A549 (cell line): ENCODE results near the gene SCYL3. TPM values are rescaled to one million over a fixed set of nuclear protein-coding genes. Genes with fewer than 3 reads are reported as not detected.

ENCODE experiments used
- ATAC-seq, 2 experiments: fragments of 200-7000 bp in 1 of 2; fragments of >200 bp in 1 of 2; cut with Nextera tagmentation in 1 of 2; cut with Tn5 transposase in 1 of 2; 3 replicates each; pipeline versions ENCODE4 v1.8.0 to v1.9.1; 2018 to 2020; ENCODE audit warnings: mild to moderate bottlenecking in 1 of 2, moderate library complexity in 1 of 2
- CTCF ChIA-PET: fragments of 300-600 bp; sonication (Branson Sonifier 250); formaldehyde crosslinking; extraction: SDS; loops from one replicate; lab custom pipeline; 2021; ENCODE audit warnings: antibody characterized with exemption, inconsistent platforms; lab: Yijun Ruan, JAX
- POLR2A ChIA-PET: fragments of 350-600 bp; formaldehyde crosslinking; extraction: SDS; loops from one replicate; lab custom pipeline; 2021; ENCODE audit warnings: antibody characterized with exemption, inconsistent platforms; lab: Yijun Ruan, JAX
- DNase-seq, 2 experiments: peaks; one replicate each; pipeline versions ENCODE4 v3.0.0 to v3.0.0-alpha.2; 2011 to 2016; ENCODE audit warnings: low read depth in 1 of 2, low spot score in 1 of 2
- FAIRE-seq: peaks from 2 replicates; lab custom pipeline; 2011; peaks lifted over from hg19 to GRCh38; lab: Jason Lieb, UNC
- H3K27ac ChIP-seq, 2 experiments: fragments of >200 bp; sonication (Bioruptor Twin); formaldehyde crosslinking; 3 replicates each; pipeline ENCODE4 v1.5.1; 2016 to 2017
- H3K4me1 ChIP-seq: fragments of >200 bp; sonication (Bioruptor Twin); formaldehyde crosslinking; 3 replicates; pipeline ENCODE4 v1.6.1; 2016
- H3K4me2 ChIP-seq: fragments of >200 bp; sonication (Bioruptor Twin); formaldehyde crosslinking; 3 replicates; pipeline ENCODE4 v1.6.1; 2016
- H3K4me3 ChIP-seq: fragments of >200 bp; sonication (Bioruptor Twin); formaldehyde crosslinking; 3 replicates; pipeline ENCODE4 v1.5.1; 2016
- H3K9me3 ChIP-seq: fragments of >200 bp; sonication (Bioruptor Twin); formaldehyde crosslinking; 3 replicates; pipeline ENCODE4 v1.6.1; 2016
- BCL3 ChIP-seq: fragments of >200 bp; sonication (Bioruptor Twin); formaldehyde crosslinking; IDR thresholded peaks from 3 replicates; pipeline ENCODE4 v1.6.1; 2016
- CBX2 ChIP-seq: fragments of 200-600 bp; sonication (generic); IDR thresholded peaks from 2 replicates; pipeline ENCODE4 v1.6.1; 2016; ENCODE audit warnings: low read depth, mild to moderate bottlenecking, borderline replicate concordance
- E2F6 ChIP-seq: IDR thresholded peaks from 2 replicates; pipeline ENCODE4 v1.6.1; 2012; ENCODE audit warnings: low read depth, borderline replicate concordance
- EHF ChIP-seq: fragments of 250-450 bp; sonication (Bioruptor Pico); IDR thresholded peaks from 2 replicates; pipeline ENCODE4 v1.5.0; 2020; ENCODE audit warnings: mild to moderate bottlenecking
- EHMT2 ChIP-seq: fragments of 200-600 bp; sonication (generic); IDR thresholded peaks from 2 replicates; pipeline ENCODE4 v1.6.1; 2016; ENCODE audit warnings: antibody characterized with exemption, low read depth, mild to moderate bottlenecking, moderate library complexity
- EP300 ChIP-seq, 2 experiments: fragments of >200 bp; sonication (Bioruptor Twin); formaldehyde crosslinking; IDR thresholded peaks; 2 replicates in 1 of 2; 3 replicates in 1 of 2; pipeline ENCODE4 v1.6.1; 2016 to 2017
- ESRRA ChIP-seq: fragments of 150-350 bp; IDR thresholded peaks from 2 replicates; pipeline ENCODE4 v1.6.1; 2014; ENCODE audit warnings: mild to moderate bottlenecking, low read length, borderline replicate concordance
- FOSL2 ChIP-seq, 2 experiments: fragments of 450-650 bp in 1 of 2; fragments of >200 bp in 1 of 2; sonication (Bioruptor Twin) in 1 of 2; formaldehyde crosslinking; IDR thresholded peaks; 2 replicates each; pipeline versions ENCODE4 v1.5.0 to v1.6.1; 2016 to 2020; ENCODE audit warnings: mild to moderate bottlenecking in 1 of 2, moderate library complexity in 1 of 2
- GATA3 ChIP-seq: IDR thresholded peaks from 2 replicates; pipeline ENCODE4 v1.6.1; 2012; ENCODE audit warnings: borderline replicate concordance
- HOXB13 ChIP-seq: fragments of 250-450 bp; sonication (Bioruptor Pico); IDR thresholded peaks from 2 replicates; pipeline ENCODE4 v1.5.0; 2020; ENCODE audit warnings: low read depth, mild to moderate bottlenecking, moderate library complexity
- HOXB5 ChIP-seq: fragments of 250-450 bp; sonication (Bioruptor Pico); IDR thresholded peaks from 2 replicates; pipeline ENCODE4 v1.5.0; 2020; ENCODE audit warnings: mild to moderate bottlenecking, moderate library complexity
- JUN ChIP-seq, 2 experiments: fragments of >200 bp; sonication (Bioruptor Twin); formaldehyde crosslinking; IDR thresholded peaks; 2 replicates in 1 of 2; 3 replicates in 1 of 2; pipeline ENCODE4 v1.6.1; 2016 to 2017
- JUNB ChIP-seq: fragments of >200 bp; sonication (Bioruptor Twin); formaldehyde crosslinking; IDR thresholded peaks from 2 replicates; pipeline ENCODE4 v1.6.1; 2016
- KDM1A ChIP-seq: fragments of 200-600 bp; sonication (generic); IDR thresholded peaks from 2 replicates; pipeline ENCODE4 v1.6.1; 2016; ENCODE audit warnings: low read depth, mild to moderate bottlenecking
- KDM5A ChIP-seq: fragments of 200-600 bp; sonication (generic); IDR thresholded peaks from 2 replicates; pipeline ENCODE4 v1.6.1; 2016; ENCODE audit warnings: antibody characterized with exemption, mild to moderate bottlenecking
- MAFK ChIP-seq: fragments of 450-650 bp; IDR thresholded peaks from 2 replicates; pipeline ENCODE4 v1.6.1; 2014; ENCODE audit not compliant: partially characterized antibody
- MAX ChIP-seq: IDR thresholded peaks from 2 replicates; pipeline ENCODE4 v1.6.1; 2012
- NPAS2 ChIP-seq: fragments of 250-450 bp; sonication (Bioruptor Pico); IDR thresholded peaks from 2 replicates; pipeline ENCODE4 v1.8.0; 2022; ENCODE audit warnings: mild to moderate bottlenecking, moderate library complexity, borderline replicate concordance
- PBX3 ChIP-seq: IDR thresholded peaks from 2 replicates; pipeline ENCODE4 v1.6.1; 2012
- PHF8 ChIP-seq: fragments of 200-600 bp; sonication (generic); IDR thresholded peaks from 2 replicates; pipeline ENCODE4 v1.6.1; 2016; ENCODE audit warnings: low read depth, mild to moderate bottlenecking, antibody characterized with exemption, moderate library complexity, borderline replicate concordance
- POLR2A ChIP-seq: IDR thresholded peaks from 2 replicates; pipeline ENCODE4 v1.6.1; 2012; ENCODE audit warnings: mild to moderate bottlenecking, low read length
- POLR2AphosphoS2 ChIP-seq: conservative IDR thresholded peaks from 2 replicates; pipeline ENCODE4 v1.6.1; 2012; ENCODE audit warnings: low read length, improper control_type of control experiment, inconsistent platforms
- RARB ChIP-seq: fragments of 250-450 bp; sonication (Bioruptor Pico); IDR thresholded peaks from 2 replicates; pipeline ENCODE4 v1.8.0; 2021; ENCODE audit warnings: mild to moderate bottlenecking, moderate library complexity
- RFX5 ChIP-seq: fragments of 450-650 bp; IDR thresholded peaks from 2 replicates; pipeline ENCODE4 v1.7.1; 2014; ENCODE audit warnings: antibody characterized with exemption, mild to moderate bottlenecking, moderate library complexity
- RNF2 ChIP-seq: fragments of 200-600 bp; sonication (generic); IDR thresholded peaks from 2 replicates; pipeline ENCODE4 v1.6.1; 2016; ENCODE audit warnings: low read depth, mild to moderate bottlenecking, antibody characterized with exemption, moderate library complexity, borderline replicate concordance
- TP53 ChIP-seq: fragments of 250-450 bp; sonication (Bioruptor Pico); IDR thresholded peaks from 2 replicates; pipeline ENCODE4 v1.5.0; 2021; ENCODE audit warnings: mild to moderate bottlenecking, moderate library complexity
- ZSCAN20 ChIP-seq: fragments of 250-450 bp; sonication (Bioruptor Pico); IDR thresholded peaks from 2 replicates; pipeline ENCODE4 v1.8.0; 2022; ENCODE audit warnings: mild to moderate bottlenecking, moderate library complexity
- WGBS: methylation state at CpG from one replicate; pipeline ENCODE4 v1.1.6; 2017; ENCODE audit errors: missing lambda C conversion rate; 5-methylcytosine and 5-hydroxymethylcytosine counted together
- polyA minus RNA-seq: library from RNA; depleted of rRNA, polyadenylated mRNA; stranded (reverse); fragments of >200 nt; gene quantifications from 2 replicates; pipeline ENCODE4 v1.2.3, GENCODE V29; 2011; rRNA and poly(A)+ RNA removed
- polyA plus RNA-seq, 4 experiments: library from polyadenylated mRNA; depleted of rRNA in 3 of 4; stranded (reverse); fragments of >200 nt; fragmentation: RNase III in 1 of 4; extraction: RNeasy Plus Mini Kit Qiagen cat#74134 plus additional on column Dnase treatment in 1 of 4; gene quantifications; 2 replicates in 3 of 4; 3 replicates in 1 of 4; pipeline ENCODE4 v1.2.3, GENCODE V29; 2011 to 2017
- TF ChIP-seq, protein P1 (sequence below): fragments of 150-350 bp; IDR thresholded peaks from 2 replicates; pipeline ENCODE4 v1.6.1; 2014; ENCODE audit warnings: low read depth, mild to moderate bottlenecking, low read length

Gene SCYL3, protein sequence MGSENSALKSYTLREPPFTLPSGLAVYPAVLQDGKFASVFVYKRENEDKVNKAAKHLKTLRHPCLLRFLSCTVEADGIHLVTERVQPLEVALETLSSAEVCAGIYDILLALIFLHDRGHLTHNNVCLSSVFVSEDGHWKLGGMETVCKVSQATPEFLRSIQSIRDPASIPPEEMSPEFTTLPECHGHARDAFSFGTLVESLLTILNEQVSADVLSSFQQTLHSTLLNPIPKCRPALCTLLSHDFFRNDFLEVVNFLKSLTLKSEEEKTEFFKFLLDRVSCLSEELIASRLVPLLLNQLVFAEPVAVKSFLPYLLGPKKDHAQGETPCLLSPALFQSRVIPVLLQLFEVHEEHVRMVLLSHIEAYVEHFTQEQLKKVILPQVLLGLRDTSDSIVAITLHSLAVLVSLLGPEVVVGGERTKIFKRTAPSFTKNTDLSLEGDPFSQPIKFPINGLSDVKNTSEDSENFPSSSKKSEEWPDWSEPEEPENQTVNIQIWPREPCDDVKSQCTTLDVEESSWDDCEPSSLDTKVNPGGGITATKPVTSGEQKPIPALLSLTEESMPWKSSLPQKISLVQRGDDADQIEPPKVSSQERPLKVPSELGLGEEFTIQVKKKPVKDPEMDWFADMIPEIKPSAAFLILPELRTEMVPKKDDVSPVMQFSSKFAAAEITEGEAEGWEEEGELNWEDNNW
- polyA plus RNA-seq (2011; rRNA removed) (7.3 and 8.1 TPM in 2 replicates), polyA plus RNA-seq (2017; fragmentation: RNase III; extraction: RNeasy Plus Mini Kit Qiagen cat#74134 plus additional on column Dnase treatment) (2.6 to 3.5 TPM (median 3.2 TPM) in 3 replicates), polyA minus RNA-seq (8.5 and 9.3 TPM in 2 replicates)
- polyA plus RNA-seq (2012; cell fraction: cytosol; rRNA removed): 1.9 TPM in 2 replicates
- 1.7 and 1.9 TPM in 2 replicates for polyA plus RNA-seq (2012; cell fraction: nucleus; rRNA removed)

DNA sequence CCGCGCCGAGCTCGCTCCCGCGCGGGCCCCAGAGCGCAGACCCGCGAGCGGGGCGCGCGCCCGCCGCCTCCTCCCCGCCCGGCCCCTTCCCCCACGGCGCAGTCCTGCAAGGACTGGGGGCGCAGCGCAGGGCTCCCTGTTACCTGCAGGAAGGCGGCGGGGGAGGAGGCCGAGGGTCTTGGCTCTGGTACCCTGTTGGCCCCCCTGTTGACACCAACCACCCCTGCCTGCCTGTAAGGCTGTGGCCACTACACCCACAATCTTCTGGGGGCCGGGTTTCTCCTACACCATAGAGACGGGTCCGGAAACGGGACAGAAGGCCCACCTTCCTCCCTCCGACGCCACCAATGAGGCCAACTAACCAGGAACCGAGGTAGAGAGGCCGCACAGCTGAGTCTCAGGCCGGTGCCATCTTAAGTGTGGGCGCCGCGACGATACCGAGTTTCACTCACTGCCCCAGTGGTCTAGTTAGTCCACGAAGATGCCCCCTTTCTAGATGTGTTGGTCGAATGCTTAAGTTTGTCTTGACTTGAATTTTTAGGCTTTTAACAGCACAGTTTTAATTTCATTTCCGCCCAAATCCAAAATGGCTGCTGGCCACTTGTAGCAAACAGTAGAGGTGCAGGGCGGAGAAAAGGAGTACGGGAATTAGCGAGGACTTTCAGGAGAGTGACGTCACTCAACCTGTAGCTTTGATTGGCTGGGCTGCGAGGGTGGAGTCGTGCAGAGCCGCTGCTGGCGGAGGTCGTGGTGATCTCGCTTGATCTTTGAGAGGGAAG, at the start of gene SCYL3:
Gene SCYL3 (minus strand): TSS at position 252 of the 779 bp plus-strand sequence. CDS start 5,056 bp downstream, outside the sequence.
- FAIRE-seq: peak; percentile 86
- Histone ChIP-seq H3K27ac (peak within 1 kb of the TSS; percentile 94 to 96), H3K4me3 (peak within 1 kb of the TSS; percentile 99), H3K4me1 (peaks cover 22% of the 10 kb centered on the region), H3K4me2 (peak within 1 kb of the TSS; percentile 76), H3K9me3 (no peaks in the 10 kb centered on the region)
- ATAC-seq: peak; percentile 94 to 98
- TF ChIP-seq HOXB5 (CRISPR knock-in tag) (0 out of 2 replicates have a peak, but pooled peaks have one; percentile 82), EP300 (IDR thresholded peaks at IDR 0.05) (no peak), HOXB13 (CRISPR knock-in tag) (peak; percentile 89), EHF (peak; percentile 31; the same call in 1 of the 2 replicates), FOSL2 (IDR thresholded peaks at IDR 0.05) (no peak), FOSL2 (CRISPR knock-in tag; IDR thresholded peaks at IDR 0.05) (peak; percentile 63), POLR2A (peak; percentile 79), ESRRA (no peak), JUN (IDR thresholded peaks at IDR 0.05) (peak; percentile 80 to 87), MAX (peak; percentile 74), RFX5 (peak; percentile 68; the same call in 1 of the 2 replicates), RNF2 (no peak), PHF8 (peak; percentile 62), BCL3 (peak; percentile 10; the same call in 1 of the 3 replicates), POLR2AphosphoS2 (no peak), NPAS2 (CRISPR knock-in tag) (no peak), CBX2 (no peak), JUNB (no peak), RARB (no peak), KDM1A (no peak), EHMT2 (no peak), TP53 (CRISPR knock-in tag) (no peak), E2F6 (peak; percentile 60), PBX3 (0 out of 2 replicates have a peak, but pooled peaks have one; percentile 55), GATA3 (peak; percentile 59), ZSCAN20 (no peak), KDM5A (no peak), MAFK (no peak)
- TF ChIP-seq, protein P1, sequence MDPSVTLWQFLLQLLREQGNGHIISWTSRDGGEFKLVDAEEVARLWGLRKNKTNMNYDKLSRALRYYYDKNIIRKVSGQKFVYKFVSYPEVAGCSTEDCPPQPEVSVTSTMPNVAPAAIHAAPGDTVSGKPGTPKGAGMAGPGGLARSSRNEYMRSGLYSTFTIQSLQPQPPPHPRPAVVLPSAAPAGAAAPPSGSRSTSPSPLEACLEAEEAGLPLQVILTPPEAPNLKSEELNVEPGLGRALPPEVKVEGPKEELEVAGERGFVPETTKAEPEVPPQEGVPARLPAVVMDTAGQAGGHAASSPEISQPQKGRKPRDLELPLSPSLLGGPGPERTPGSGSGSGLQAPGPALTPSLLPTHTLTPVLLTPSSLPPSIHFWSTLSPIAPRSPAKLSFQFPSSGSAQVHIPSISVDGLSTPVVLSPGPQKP: no peak
- CTCF ChIA-PET: interaction anchor here (1.1 to 1.2 kb wide), 2 partner anchors 13 to 181 kb away, joined by 3 to 4 read pairs; partner anchors contain the start of gene KIFAP3
- DNase-seq: peak; percentile 96 to 98
- POLR2A ChIA-PET: interaction anchor here (0.6 to 2.1 kb wide), 13 partner anchors 8 to 1036 kb away, joined by 3 to 8 read pairs (median 5); partner anchors contain the start of genes GORAB, KIFAP3, METTL18 and SLC19A2
- under 1% methylated on average over 27 of the region's 52 CpGs for WGBS
